ENCODE measurements around the gene CXXC5.
"Not testable (repeated sequence)": the region's sequence is repeated elsewhere in the genome, so short reads cannot be mapped to it uniquely, and the experiment has no call there.

DNA sequence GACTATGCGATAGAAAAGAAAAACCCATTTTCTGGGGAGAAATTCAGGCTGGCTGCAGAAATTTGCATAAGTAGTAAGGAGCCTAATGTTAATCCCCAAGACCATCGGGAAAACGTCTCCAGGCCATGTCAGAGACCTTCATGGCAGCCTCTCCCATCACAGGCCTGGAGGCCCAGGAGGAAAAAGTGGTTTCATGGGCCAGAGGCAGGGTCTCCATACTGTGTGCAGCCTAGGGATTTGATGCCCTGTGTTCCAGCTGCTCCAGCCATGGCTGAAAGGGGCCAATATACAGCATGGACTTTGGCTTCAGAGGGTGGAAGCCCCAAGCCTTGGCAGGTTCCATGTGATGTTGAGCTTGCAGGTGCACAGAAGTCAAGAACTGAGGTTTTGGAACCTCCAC lies 71.8 kb downstream of the CXXC5 start:
- TF ChIP-seq, protein P1, sequence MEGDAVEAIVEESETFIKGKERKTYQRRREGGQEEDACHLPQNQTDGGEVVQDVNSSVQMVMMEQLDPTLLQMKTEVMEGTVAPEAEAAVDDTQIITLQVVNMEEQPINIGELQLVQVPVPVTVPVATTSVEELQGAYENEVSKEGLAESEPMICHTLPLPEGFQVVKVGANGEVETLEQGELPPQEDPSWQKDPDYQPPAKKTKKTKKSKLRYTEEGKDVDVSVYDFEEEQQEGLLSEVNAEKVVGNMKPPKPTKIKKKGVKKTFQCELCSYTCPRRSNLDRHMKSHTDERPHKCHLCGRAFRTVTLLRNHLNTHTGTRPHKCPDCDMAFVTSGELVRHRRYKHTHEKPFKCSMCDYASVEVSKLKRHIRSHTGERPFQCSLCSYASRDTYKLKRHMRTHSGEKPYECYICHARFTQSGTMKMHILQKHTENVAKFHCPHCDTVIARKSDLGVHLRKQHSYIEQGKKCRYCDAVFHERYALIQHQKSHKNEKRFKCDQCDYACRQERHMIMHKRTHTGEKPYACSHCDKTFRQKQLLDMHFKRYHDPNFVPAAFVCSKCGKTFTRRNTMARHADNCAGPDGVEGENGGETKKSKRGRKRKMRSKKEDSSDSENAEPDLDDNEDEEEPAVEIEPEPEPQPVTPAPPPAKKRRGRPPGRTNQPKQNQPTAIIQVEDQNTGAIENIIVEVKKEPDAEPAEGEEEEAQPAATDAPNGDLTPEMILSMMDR (conservative IDR thresholded peaks at IDR 0.05; ENCODE audit: low read length): not testable (repeated sequence)
- not testable (repeated sequence) for TF ChIP-seq EZH2phosphoT487 (IDR thresholded peaks at IDR 0.05; ENCODE audit: borderline replicate concordance, low read depth, low read length)
